GM13977 (cell line): ENCODE results near the gene ANAPC7.
"Not testable (repeated sequence)": the region's sequence is repeated elsewhere in the genome, so short reads cannot be mapped to it uniquely, and the experiment has no call there.

Experiments
- DNase-seq: peaks from one replicate; pipeline ENCODE4 v3.0.0; 2012; ENCODE audit warnings: low spot score
- CTCF ChIP-seq: IDR thresholded peaks from 2 replicates; pipeline ENCODE4 v1.5.1; 2012; ENCODE audit warnings: mild to moderate bottlenecking, control low read depth; ENCODE audit not compliant: insufficient read depth; ENCODE audit errors: extremely low read depth, missing control alignments
- in situ Hi-C: fragments of 300-500 bp; cut with MboI; formaldehyde crosslinking; loops from one replicate; pipeline ENCODE4 v1.12.0; 2022; ENCODE audit warnings: low sequenced_read_pairs, low pct_unique_long_range_greater_than_20kb, mixed read lengths, inconsistent platforms; ENCODE audit not compliant: unreplicated experiment

The ANAPC7 gene

DNA sequence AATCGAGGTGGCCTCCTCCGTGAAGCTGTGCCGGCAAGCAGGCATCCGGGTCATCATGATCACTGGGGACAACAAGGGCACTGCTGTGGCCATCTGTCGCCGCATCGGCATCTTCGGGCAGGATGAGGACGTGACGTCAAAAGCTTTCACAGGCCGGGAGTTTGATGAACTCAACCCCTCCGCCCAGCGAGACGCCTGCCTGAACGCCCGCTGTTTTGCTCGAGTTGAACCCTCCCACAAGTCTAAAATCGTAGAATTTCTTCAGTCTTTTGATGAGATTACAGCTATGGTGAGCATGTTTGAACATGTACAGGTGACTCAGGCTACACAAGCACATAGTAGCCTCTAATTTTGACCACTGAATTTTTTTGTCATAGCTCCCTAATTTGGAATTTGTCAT, 62.8 kb downstream of the ANAPC7 start:
- no peak for DNase-seq
- TF ChIP-seq CTCF = no peak
- in situ Hi-C loops = no loop called here

DNA sequence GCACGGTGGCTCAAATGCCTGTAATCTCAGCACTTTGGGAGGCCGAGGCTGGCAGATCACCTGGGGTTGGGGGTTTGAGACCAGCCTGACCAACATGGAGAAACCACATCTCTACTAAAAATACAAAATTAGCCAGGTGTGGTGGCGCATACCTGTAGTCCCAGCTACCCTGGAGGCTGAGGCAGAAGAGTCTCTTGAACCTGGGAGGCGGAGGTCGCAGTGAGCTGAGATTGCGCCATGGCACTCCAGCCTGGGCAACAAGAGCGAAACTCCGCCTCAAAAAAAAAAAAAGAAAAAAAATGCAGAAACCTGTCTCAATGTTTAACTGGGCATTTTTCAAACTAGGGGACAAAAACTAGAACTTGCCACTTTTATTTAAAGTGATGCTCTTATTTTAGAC, 63.2 kb downstream of the ANAPC7 start:
- in situ Hi-C loops, DNase-seq: not testable (repeated sequence)

GRCh38 chr12:110339184-110339952, 64.1 kb downstream of the ANAPC7 start:
- in situ Hi-C loops = no loop called here
- no peak for TF ChIP-seq CTCF
- DNase-seq = no peak

DNA sequence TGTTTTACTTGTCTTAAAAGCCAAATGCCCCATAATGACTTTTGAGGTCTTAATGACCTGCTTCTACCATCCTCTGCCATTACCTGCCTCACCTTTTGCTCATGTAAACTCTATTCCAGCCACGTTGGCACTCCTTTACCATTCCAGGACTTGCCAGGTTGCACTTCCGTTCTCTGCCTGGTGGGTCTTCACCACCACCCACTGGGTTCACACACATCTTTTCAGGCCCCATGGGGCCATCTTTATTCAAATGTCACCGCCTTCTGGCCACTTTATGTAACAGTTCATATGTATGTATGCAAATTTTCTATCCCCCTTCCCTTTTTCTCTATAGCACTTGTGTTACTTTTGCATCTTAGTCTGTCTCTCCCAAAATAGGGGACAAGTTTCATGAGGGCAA, 64.8 kb downstream of the ANAPC7 start:
- in situ Hi-C loops = no loop called here
- TF ChIP-seq CTCF = peak; percentile 18
- no peak for DNase-seq

- in situ Hi-C loops = no loop called here
- TF ChIP-seq CTCF = no peak
- no peak for DNase-seq
These were observed 65.4 kb downstream of the ANAPC7 start for GRCh38 chr12:110337912-110338710.

DNA sequence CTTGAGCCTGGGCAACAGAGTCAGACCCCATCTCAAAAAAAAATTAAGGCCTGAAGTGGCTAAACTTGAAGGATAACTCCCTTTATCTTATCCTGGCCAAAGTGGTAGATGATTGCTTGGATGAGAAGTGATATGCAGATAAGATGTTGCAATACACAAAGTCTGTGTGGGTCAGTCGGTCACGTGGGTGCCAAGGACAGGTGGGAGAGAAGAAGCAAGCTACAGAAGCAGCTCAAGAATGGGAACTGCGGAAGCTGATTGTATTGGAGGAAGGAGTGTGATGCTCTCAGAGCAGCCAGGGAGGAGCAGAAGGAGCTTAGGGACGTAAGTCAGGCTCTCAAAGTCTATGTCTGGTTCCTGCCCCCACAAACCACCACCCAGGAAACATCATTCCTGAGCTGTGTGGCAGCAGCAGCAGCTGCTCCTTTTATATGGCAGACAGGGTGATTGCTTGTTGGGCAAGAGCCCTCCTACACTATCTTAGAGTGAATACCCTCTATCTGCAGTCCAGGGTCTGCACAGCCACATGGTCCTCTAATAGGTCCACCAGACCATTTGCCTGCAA, 67.9 kb downstream of the ANAPC7 start:
- no peak for DNase-seq
- in situ Hi-C loops = no loop called here
- no peak for TF ChIP-seq CTCF

DNA sequence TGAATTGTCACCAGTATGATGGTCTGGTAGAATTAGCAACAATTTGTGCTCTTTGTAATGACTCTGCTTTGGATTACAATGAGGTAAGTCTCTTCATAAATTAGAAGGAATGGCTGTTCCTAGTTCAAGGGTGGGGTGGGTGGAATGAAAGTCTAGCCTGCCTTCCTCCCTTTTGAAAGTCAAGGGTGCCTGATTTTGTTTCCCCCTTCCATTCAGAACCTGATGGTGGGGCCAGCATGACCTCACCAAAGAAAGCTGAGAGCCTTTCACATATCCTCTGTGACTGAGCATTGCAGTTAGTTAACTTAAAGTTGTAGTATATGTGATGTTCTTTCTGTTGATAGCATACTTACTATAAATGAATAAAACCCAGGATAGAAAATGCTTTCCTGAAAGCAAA, 70.3 kb downstream of the ANAPC7 start:
- in situ Hi-C loops = no loop called here
- no peak for TF ChIP-seq CTCF

More for the DNA sequence above, 70.3 kb downstream of the ANAPC7 start:
- DNase-seq = no peak
